Uterus (tissue), 2 donors: ENCODE results near the gene SMIM32.

Source experiments
- CTCF ChIP-seq, 4 experiments: fragments of 200-600 bp in 2 of 4; fragments of 450-650 bp in 2 of 4; sonication (generic) in 2 of 4; IDR thresholded peaks; one replicate each; pipeline ENCODE4 v1.5.1; 2016 to 2019; ENCODE audit warnings: antibody characterized with exemption in 4 of 4, mild to moderate bottlenecking in 2 of 4, moderate library complexity in 1 of 4
- POLR2A ChIP-seq, 2 donors: fragments of 450-650 bp; IDR thresholded peaks; one replicate each; pipeline ENCODE4 v1.6.1; 2016; ENCODE audit warnings: antibody characterized with exemption in 2 of 2, mild to moderate bottlenecking in 1 of 2, moderate library complexity in 1 of 2

GRCh38 chr5:136230176-136230575 lies 37.2 kb upstream of the SMIM32 start:
- TF ChIP-seq CTCF (IDR thresholded peaks at IDR 0.05) (no peak), POLR2A (IDR thresholded peaks at IDR 0.05) (no peak)
